Measurements from ENCODE around the gene ZNF648. TPM values are rescaled to one million over a fixed set of nuclear protein-coding genes. Genes with fewer than 3 reads are reported as not detected.
"Not testable (repeated sequence)": the region's sequence is repeated elsewhere in the genome, so short reads cannot be mapped to it uniquely, and the experiment has no call there.

ZNF648 gene
- total RNA-seq, 1 donor from 2014 or later = not detected

GRCh38 chr1:182051938-182052337, 9.6 kb downstream of the ZNF648 start:
- H3K4me1 ChIP-seq = no peaks in the 10 kb centered on the region
- H3K36me3 ChIP-seq = no peaks in the 10 kb centered on the region
- H3K27me3 ChIP-seq = no peaks in the 10 kb centered on the region
- no peak overlapping the region for H3K27ac ChIP-seq
- no peak for DNase-seq (ENCODE audit: low spot score in 2 of 2)
- intact Hi-C loops (cut with DNase I) = loop anchor here (10.0 kb wide), 1 partner anchor 577 kb away; no protein-coding TSS in a partner anchor
- no peak for TF ChIP-seq CTCF (IDR thresholded peaks at IDR 0.05)
- H3K4me3 ChIP-seq = no peak overlapping the region
- H3K9me3 ChIP-seq = no peaks in the 10 kb centered on the region

GRCh38 chr1:182050481-182051448, 10.7 kb downstream of the ZNF648 start:
- H3K4me1 ChIP-seq = no peaks in the 10 kb centered on the region
- H3K9me3 ChIP-seq = no peaks in the 10 kb centered on the region
- intact Hi-C loops (cut with DNase I) = loop anchor here (10.0 kb wide), 1 partner anchor 576 kb away; no protein-coding TSS in a partner anchor
- no peak for DNase-seq (ENCODE audit: low spot score in 2 of 2)
- no peaks in the 10 kb centered on the region for H3K36me3 ChIP-seq
- no peaks in the 10 kb centered on the region for H3K27me3 ChIP-seq
- H3K27ac ChIP-seq = no peak overlapping the region
- no peak overlapping the region for H3K4me3 ChIP-seq
- TF ChIP-seq CTCF (IDR thresholded peaks at IDR 0.05) = no peak

GRCh38 chr1:182048562-182048961, 12.9 kb downstream of the ZNF648 start:
- Histone ChIP-seq H3K27me3 (no peaks in the 10 kb centered on the region), H3K4me3 (no peak overlapping the region), H3K27ac (no peak overlapping the region), H3K4me1 (no peaks in the 10 kb centered on the region), H3K36me3 (no peaks in the 10 kb centered on the region), H3K9me3 (no peaks in the 10 kb centered on the region)
- intact Hi-C loops (cut with DNase I) = no loop called here
- DNase-seq (ENCODE audit: low spot score in 2 of 2) = no peak
- TF ChIP-seq CTCF (IDR thresholded peaks at IDR 0.05) = no peak

- no peak overlapping the region for H3K27ac ChIP-seq
- no peaks in the 10 kb centered on the region for H3K36me3 ChIP-seq
- no peak overlapping the region for H3K4me3 ChIP-seq
- H3K4me1 ChIP-seq = no peaks in the 10 kb centered on the region
- H3K27me3 ChIP-seq = no peaks in the 10 kb centered on the region
- intact Hi-C loops (cut with DNase I) = no loop called here
- H3K9me3 ChIP-seq = no peaks in the 10 kb centered on the region
- TF ChIP-seq CTCF (IDR thresholded peaks at IDR 0.05) = no peak
- no peak for DNase-seq (ENCODE audit: low spot score in 2 of 2)
These were observed 14.7 kb downstream of the ZNF648 start for GRCh38 chr1:182046763-182047162.

GRCh38 chr1:182045481-182045880, 16.0 kb downstream of the ZNF648 start:
- H3K4me3 ChIP-seq; H3K27me3 ChIP-seq; DNase-seq (ENCODE audit: low spot score in 2 of 2); intact Hi-C loops (cut with DNase I); H3K9me3 ChIP-seq; H3K27ac ChIP-seq; H3K4me1 ChIP-seq; H3K36me3 ChIP-seq: not testable (repeated sequence)

- Histone ChIP-seq H3K4me1 (no peaks in the 10 kb centered on the region), H3K36me3 (no peaks in the 10 kb centered on the region), H3K27ac (no peak overlapping the region), H3K4me3 (no peak overlapping the region), H3K9me3 (peaks cover 0 to 5% of the 10 kb centered on the region in 2 donors), H3K27me3 (no peaks in the 10 kb centered on the region)
- no peak for DNase-seq (ENCODE audit: low spot score in 2 of 2)
- intact Hi-C loops (cut with DNase I) = no loop called here
- TF ChIP-seq CTCF (IDR thresholded peaks at IDR 0.05) = no peak
These were observed 19.9 kb downstream of the ZNF648 start for GRCh38 chr1:182041615-182042014.
